B cell (primary cell): ENCODE results near the gene KCNA10. TPM values are rescaled to one million over a fixed set of nuclear protein-coding genes. Genes with fewer than 3 reads are reported as not detected.
A peak's percentile ranks its signal among the peaks of the same experiment; 100 is the strongest.

Source experiments
- ATAC-seq: fragments of 200-7000 bp; cut with Tn5 transposase; one replicate; pipeline ENCODE4 v1.10.0; 2021; ENCODE audit warnings: low read depth, mild to moderate bottlenecking, moderate number of reproducible peaks, moderate library complexity
- CTCF ChIA-PET: fragments of 350-600 bp; sonication (Branson Sonifier 250); formaldehyde crosslinking; loops from one replicate; lab custom pipeline; 2021; ENCODE audit warnings: antibody characterized with exemption, inconsistent platforms; lab: Charles Lee
- POLR2A ChIA-PET: fragments of 350-600 bp; sonication (Branson Sonifier 250); formaldehyde crosslinking; loops from one replicate; lab custom pipeline; 2021; ENCODE audit warnings: antibody characterized with exemption; lab: Charles Lee
- DNase-seq: peaks from one replicate; pipeline ENCODE4 v3.0.0; 2013
- H2AFZ ChIP-seq: 2 replicates; pipeline ENCODE4 v1.6.1; 2012; ENCODE audit warnings: mild to moderate bottlenecking, low read depth, low read length; ENCODE audit not compliant: insufficient read depth, poor library complexity, severe bottlenecking
- H3K27ac ChIP-seq, 2 donors: 1 replicate in 1 of 2; 2 replicates in 1 of 2; pipeline ENCODE4 v1.5.1; 2012 to 2013; ENCODE audit warnings: low read length in 2 of 2, mild to moderate bottlenecking in 2 of 2, moderate library complexity in 1 of 2
- H3K27me3 ChIP-seq, 4 experiments: fragments of 200-600 bp in 1 of 4; sonication (generic) in 1 of 4; replicated peaks in 1 of 4; 1 replicate in 2 of 4; 2 replicates in 2 of 4; pipeline versions ENCODE4 v1.6.1 to v1.7.0; 2013 to 2016; ENCODE audit warnings: low read length in 3 of 4, mild to moderate bottlenecking in 2 of 4, mixed read lengths in 1 of 4, moderate library complexity in 1 of 4; ENCODE audit not compliant: insufficient read depth in 4 of 4, control insufficient read depth in 3 of 4; ENCODE audit errors: control extremely low read depth in 1 of 4
- H3K36me3 ChIP-seq, 2 experiments: replicated peaks in 1 of 2; 1 replicate in 1 of 2; 2 replicates in 1 of 2; pipeline versions ENCODE4 v1.6.1 to v1.7.1; 2013; ENCODE audit warnings: low read length in 1 of 2; ENCODE audit not compliant: insufficient read depth in 2 of 2, control insufficient read depth in 1 of 2; ENCODE audit errors: control extremely low read depth in 1 of 2, extremely low read depth in 1 of 2
- H3K4me1 ChIP-seq, 2 donors: fragments of 200-600 bp in 1 of 2; sonication (generic) in 1 of 2; 1 replicate in 1 of 2; 2 replicates in 1 of 2; pipeline versions ENCODE4 v1.5.1 to v1.6.1; 2013 to 2017; ENCODE audit warnings: low read length in 2 of 2; ENCODE audit not compliant: control insufficient read depth in 2 of 2, insufficient read depth in 2 of 2
- H3K4me2 ChIP-seq: replicated peaks from 2 replicates; pipeline ENCODE3; 2012; ENCODE audit warnings: mild to moderate bottlenecking, low read depth, low read length; ENCODE audit not compliant: poor library complexity, severe bottlenecking
- H3K4me3 ChIP-seq, 5 experiments: fragments of 200-600 bp in 1 of 5; sonication (generic) in 1 of 5; 1 replicate in 3 of 5; 2 replicates in 2 of 5; pipeline versions ENCODE4 v1.5.1 to v1.7.0; 2011 to 2016; ENCODE audit warnings: low read length in 4 of 5, mild to moderate bottlenecking in 4 of 5, low read depth in 2 of 5, control low read depth in 1 of 5, moderate library complexity in 1 of 5; ENCODE audit not compliant: insufficient read depth in 1 of 5; ENCODE audit errors: control extremely low read depth in 1 of 5, extremely low read depth in 1 of 5
- H3K79me2 ChIP-seq: fragments of 200-600 bp; sonication (generic); one replicate; pipeline ENCODE4 v1.6.0; 2016; ENCODE audit warnings: low read length; ENCODE audit not compliant: control insufficient read depth, insufficient read depth
- H3K9ac ChIP-seq: fragments of 200-600 bp; sonication (generic); 2 replicates; pipeline ENCODE4 v1.6.1; 2017; ENCODE audit warnings: mild to moderate bottlenecking, low read length, moderate library complexity
- H3K9me3 ChIP-seq, 3 donors: one replicate each; pipeline versions ENCODE4 v1.6.1 to v1.7.1; 2013; ENCODE audit warnings: low read length in 2 of 3; ENCODE audit not compliant: control insufficient read depth in 2 of 3, insufficient read depth in 1 of 3; ENCODE audit errors: control extremely low read depth in 1 of 3
- H4K20me1 ChIP-seq: 2 replicates; pipeline ENCODE4 v1.6.0; 2012; ENCODE audit warnings: mild to moderate bottlenecking, low read length; ENCODE audit not compliant: insufficient read depth, control insufficient read depth, poor library complexity, severe bottlenecking
- H3K27ac Mint-ChIP-seq: one replicate; pipeline ENCODE4 v1.8.0; 2021; ENCODE audit warnings: mixed read lengths
- H3K27me3 Mint-ChIP-seq: one replicate; pipeline ENCODE4 v1.8.0; 2021; ENCODE audit warnings: mixed read lengths
- H3K4me1 Mint-ChIP-seq: one replicate; pipeline ENCODE4 v1.8.0; 2021; ENCODE audit warnings: mixed read lengths
- H3K4me3 Mint-ChIP-seq: one replicate; pipeline ENCODE4 v1.8.0; 2021; ENCODE audit warnings: mixed read lengths
- H3K9me3 Mint-ChIP-seq: one replicate; pipeline ENCODE4 v1.8.0; 2022; ENCODE audit warnings: mixed read lengths; ENCODE audit not compliant: insufficient read depth
- EZH2 ChIP-seq: IDR thresholded peaks from 2 replicates; pipeline ENCODE4 v1.6.1; 2012; ENCODE audit warnings: borderline replicate concordance, low read depth, mild to moderate bottlenecking, moderate library complexity, low read length; ENCODE audit not compliant: insufficient read depth, poor library complexity, severe bottlenecking
- WGBS: methylation state at CpG from one replicate; pipeline ENCODE4 v1.1.5; 2013; ENCODE audit warnings: missing lambda C conversion rate; ENCODE audit not compliant: insufficient coverage; 5-methylcytosine and 5-hydroxymethylcytosine counted together
- intact Hi-C: fragments of 100-400 bp; cut with micrococcal nuclease; formaldehyde crosslinking; loops from one replicate; pipeline ENCODE4 v1.10.0; 2022
- polyA plus RNA-seq: library from polyadenylated mRNA; depleted of rRNA; stranded (reverse); fragments of >200 nt; gene quantifications from 2 replicates; pipeline ENCODE4 v1.2.3, GENCODE V29; 2012
- total RNA-seq, 2 donors: library from RNA; stranded (reverse); fragments of 120-200 nt in 1 of 2; gene quantifications; 1 replicate in 1 of 2; 2 replicates in 1 of 2; pipeline versions ENCODE4 v1.2.3 to v1.2.4, GENCODE V29; 2013 to 2022
- TF ChIP-seq, protein P1 (sequence below): fragments of 200-600 bp; IDR thresholded peaks from one replicate; pipeline ENCODE4 v1.8.0; 2022; ENCODE audit warnings: antibody characterized with exemption, mild to moderate bottlenecking

KCNA10 gene
- total and polyA plus RNA-seq, 2 donors (not counting 1 experiment from before 2014, with no cell fraction given) = not detected

- Histone ChIP-seq H2AFZ (no peak overlapping the region), H3K27me3 (peaks cover 0 to 27% (median 4%) of the 10 kb centered on the region in 4 experiments), H3K4me1 (peaks cover 3 to 6% of the 10 kb centered on the region in 2 donors), H3K79me2 (no peaks in the 10 kb centered on the region), H3K9me3 (no peaks in the 10 kb centered on the region), H4K20me1 (no peaks in the 10 kb centered on the region), H3K27ac (no peak overlapping the region), H3K9ac (no peak overlapping the region), H3K4me2 (no peak overlapping the region), H3K4me3 (no peak overlapping the region), H3K36me3 (no peaks in the 10 kb centered on the region)
- no peak overlapping the region for H3K27ac Mint-ChIP-seq
- no peak for ATAC-seq
- peaks cover 3% of the 10 kb centered on the region for H3K4me1 Mint-ChIP-seq
- H3K4me3 Mint-ChIP-seq = no peak overlapping the region
- H3K9me3 Mint-ChIP-seq = no peaks in the 10 kb centered on the region
- H3K27me3 Mint-ChIP-seq = peaks cover 53% of the 10 kb centered on the region
- CTCF ChIA-PET = interaction anchor here (4.1 kb wide), 1 partner anchor 240 kb away, joined by 15 read pairs; no protein-coding TSS in a partner anchor
- TF ChIP-seq, protein P1, sequence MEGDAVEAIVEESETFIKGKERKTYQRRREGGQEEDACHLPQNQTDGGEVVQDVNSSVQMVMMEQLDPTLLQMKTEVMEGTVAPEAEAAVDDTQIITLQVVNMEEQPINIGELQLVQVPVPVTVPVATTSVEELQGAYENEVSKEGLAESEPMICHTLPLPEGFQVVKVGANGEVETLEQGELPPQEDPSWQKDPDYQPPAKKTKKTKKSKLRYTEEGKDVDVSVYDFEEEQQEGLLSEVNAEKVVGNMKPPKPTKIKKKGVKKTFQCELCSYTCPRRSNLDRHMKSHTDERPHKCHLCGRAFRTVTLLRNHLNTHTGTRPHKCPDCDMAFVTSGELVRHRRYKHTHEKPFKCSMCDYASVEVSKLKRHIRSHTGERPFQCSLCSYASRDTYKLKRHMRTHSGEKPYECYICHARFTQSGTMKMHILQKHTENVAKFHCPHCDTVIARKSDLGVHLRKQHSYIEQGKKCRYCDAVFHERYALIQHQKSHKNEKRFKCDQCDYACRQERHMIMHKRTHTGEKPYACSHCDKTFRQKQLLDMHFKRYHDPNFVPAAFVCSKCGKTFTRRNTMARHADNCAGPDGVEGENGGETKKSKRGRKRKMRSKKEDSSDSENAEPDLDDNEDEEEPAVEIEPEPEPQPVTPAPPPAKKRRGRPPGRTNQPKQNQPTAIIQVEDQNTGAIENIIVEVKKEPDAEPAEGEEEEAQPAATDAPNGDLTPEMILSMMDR = no peak
- TF ChIP-seq EZH2 = no peak
- DNase-seq = no peak
- intact Hi-C loops = no loop called here
- WGBS = 93% methylated on average over 5 of the region's 6 CpGs
- POLR2A ChIA-PET = no interaction called here
Measured at GRCh38 chr1:110525249-110525595, 6.2 kb upstream of the KCNA10 start.

DNA sequence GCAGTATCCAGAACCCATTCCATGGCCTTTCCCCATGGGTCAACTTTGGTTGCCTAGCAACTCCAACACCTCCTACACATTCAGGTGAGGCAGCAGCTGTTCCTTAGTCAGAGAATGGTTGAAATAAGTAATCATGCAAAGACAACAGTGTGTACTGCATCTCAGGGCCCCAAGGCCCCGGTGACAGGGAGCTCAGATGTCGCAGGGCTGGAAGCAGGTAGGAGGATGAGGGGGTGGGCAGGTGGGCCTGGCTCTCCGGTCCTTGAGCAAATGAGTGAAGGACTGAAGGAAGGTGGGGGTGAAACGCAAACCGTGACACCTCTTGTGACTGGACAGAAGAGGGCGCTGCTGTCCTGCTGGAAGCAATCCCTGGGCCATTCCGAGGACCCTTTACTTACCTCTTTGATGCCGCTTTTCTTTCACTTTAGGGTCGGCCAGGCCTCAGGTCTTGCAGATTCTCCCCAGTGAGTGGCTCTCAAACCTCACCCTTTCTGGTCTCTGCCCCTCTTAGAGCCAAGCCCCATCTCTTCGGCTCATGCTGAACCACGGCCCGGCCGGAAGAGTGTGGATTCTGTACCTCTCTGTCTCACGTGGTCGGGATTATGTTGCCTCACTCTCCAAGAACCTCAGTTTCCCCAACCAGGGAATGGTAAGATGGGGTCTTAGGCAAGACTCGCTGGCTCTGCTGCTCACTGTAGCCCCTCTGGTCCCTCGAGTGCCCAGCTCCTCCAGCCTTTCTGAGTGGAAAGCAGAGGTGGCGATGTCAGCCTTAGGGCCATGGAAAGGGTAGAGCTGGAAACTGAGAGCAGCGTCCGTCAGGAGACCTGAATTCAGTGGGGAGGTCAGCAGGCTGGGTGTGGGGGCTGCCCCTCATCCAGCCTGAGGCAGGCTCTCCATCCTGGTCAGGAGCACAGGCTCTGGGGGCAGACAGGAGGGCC lies 5.6 kb upstream of the KCNA10 start:
- CTCF ChIA-PET = interaction anchor here (0.7 to 1.7 kb wide), 9 partner anchors 8 to 468 kb away, joined by 3 to 8 read pairs (median 4); no protein-coding TSS in a partner anchor
- Histone ChIP-seq H3K36me3 (no peaks in the 10 kb centered on the region), H3K9me3 (no peaks in the 10 kb centered on the region), H2AFZ (no peak overlapping the region), H3K27me3 (peaks cover 0 to 25% (median 5%) of the 10 kb centered on the region in 4 experiments), H3K4me2 (peak overlapping the region; percentile 4), H3K4me1 (peaks cover 3 to 6% of the 10 kb centered on the region in 2 donors), H3K27ac (no peak overlapping the region), H3K4me3 (no peak overlapping the region), H3K9ac (no peak overlapping the region), H4K20me1 (no peaks in the 10 kb centered on the region), H3K79me2 (no peaks in the 10 kb centered on the region)
- intact Hi-C loops = loop anchor here (1.0 kb wide), 1 partner anchor 257 kb away; no protein-coding TSS in a partner anchor
- DNase-seq = peak; percentile 60
- no peak for TF ChIP-seq EZH2
- TF ChIP-seq, protein P1 = peak; percentile 68
- Mint-ChIP-seq H3K9me3 (no peaks in the 10 kb centered on the region), H3K4me3 (no peak overlapping the region), H3K4me1 (peaks cover 3% of the 10 kb centered on the region), H3K27ac (no peak overlapping the region), H3K27me3 (peaks cover 50% of the 10 kb centered on the region)
- POLR2A ChIA-PET = no interaction called here
- WGBS = 32% methylated on average over 13 of the region's 20 CpGs
- peak; percentile 43 for ATAC-seq
